WTC11 (cell line): ENCODE results near the gene TRPC1.

Experiments
- FOXK1 ChIP-seq: sonication (generic); formaldehyde crosslinking; IDR thresholded peaks from 2 replicates; pipeline ENCODE4 v1.8.0; 2022; ENCODE audit warnings: mild to moderate bottlenecking, moderate library complexity, missing genetic modification reagents
- SP1 ChIP-seq: sonication (generic); formaldehyde crosslinking; conservative IDR thresholded peaks from 2 replicates; pipeline ENCODE4 v1.8.1; 2022; ENCODE audit warnings: missing genetic modification reagents
- TF ChIP-seq, protein P1 (sequence below): sonication (generic); formaldehyde crosslinking; IDR thresholded peaks from 2 replicates; pipeline ENCODE4 v1.8.1; 2022; ENCODE audit warnings: low read depth, missing genetic modification reagents, borderline replicate concordance
- TF ChIP-seq, protein P2 (sequence below): fragments of 200-600 bp; IDR thresholded peaks from 2 replicates; pipeline ENCODE4 v1.8.0; 2022; ENCODE audit warnings: antibody characterized with exemption
- TF ChIP-seq, protein P3 (sequence below): sonication (generic); formaldehyde crosslinking; IDR thresholded peaks from 2 replicates; pipeline ENCODE4 v1.8.1; 2023; ENCODE audit warnings: mild to moderate bottlenecking, missing genetic modification reagents, moderate library complexity

DNA sequence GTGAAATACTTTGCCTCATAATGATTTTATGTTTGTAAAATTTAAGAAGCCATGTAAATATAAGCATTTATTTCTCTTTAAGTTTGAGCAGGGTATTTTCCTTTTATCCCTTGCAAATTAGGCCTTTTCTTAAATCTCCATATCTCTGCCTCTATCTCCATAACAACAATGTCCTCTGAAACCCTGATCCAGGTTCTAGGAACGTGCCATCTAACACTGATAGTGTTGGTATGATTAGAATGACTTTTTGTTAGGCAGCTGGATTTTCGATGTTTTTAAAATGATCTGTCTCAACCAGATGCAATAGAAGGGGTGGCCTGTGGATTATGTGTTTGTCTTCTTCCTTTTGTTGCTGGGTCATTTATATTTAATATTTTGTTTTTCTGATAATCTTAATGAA is 77.9 kb downstream of the TRPC1 start:
- TF ChIP-seq, protein P1, sequence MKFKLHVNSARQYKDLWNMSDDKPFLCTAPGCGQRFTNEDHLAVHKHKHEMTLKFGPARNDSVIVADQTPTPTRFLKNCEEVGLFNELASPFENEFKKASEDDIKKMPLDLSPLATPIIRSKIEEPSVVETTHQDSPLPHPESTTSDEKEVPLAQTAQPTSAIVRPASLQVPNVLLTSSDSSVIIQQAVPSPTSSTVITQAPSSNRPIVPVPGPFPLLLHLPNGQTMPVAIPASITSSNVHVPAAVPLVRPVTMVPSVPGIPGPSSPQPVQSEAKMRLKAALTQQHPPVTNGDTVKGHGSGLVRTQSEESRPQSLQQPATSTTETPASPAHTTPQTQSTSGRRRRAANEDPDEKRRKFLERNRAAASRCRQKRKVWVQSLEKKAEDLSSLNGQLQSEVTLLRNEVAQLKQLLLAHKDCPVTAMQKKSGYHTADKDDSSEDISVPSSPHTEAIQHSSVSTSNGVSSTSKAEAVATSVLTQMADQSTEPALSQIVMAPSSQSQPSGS (CRISPR knock-in tag) = no peak
- TF ChIP-seq SP1 (CRISPR knock-in tag) (no peak), FOXK1 (no peak)
- TF ChIP-seq, protein P2, sequence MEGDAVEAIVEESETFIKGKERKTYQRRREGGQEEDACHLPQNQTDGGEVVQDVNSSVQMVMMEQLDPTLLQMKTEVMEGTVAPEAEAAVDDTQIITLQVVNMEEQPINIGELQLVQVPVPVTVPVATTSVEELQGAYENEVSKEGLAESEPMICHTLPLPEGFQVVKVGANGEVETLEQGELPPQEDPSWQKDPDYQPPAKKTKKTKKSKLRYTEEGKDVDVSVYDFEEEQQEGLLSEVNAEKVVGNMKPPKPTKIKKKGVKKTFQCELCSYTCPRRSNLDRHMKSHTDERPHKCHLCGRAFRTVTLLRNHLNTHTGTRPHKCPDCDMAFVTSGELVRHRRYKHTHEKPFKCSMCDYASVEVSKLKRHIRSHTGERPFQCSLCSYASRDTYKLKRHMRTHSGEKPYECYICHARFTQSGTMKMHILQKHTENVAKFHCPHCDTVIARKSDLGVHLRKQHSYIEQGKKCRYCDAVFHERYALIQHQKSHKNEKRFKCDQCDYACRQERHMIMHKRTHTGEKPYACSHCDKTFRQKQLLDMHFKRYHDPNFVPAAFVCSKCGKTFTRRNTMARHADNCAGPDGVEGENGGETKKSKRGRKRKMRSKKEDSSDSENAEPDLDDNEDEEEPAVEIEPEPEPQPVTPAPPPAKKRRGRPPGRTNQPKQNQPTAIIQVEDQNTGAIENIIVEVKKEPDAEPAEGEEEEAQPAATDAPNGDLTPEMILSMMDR = no peak
- TF ChIP-seq, protein P3, sequence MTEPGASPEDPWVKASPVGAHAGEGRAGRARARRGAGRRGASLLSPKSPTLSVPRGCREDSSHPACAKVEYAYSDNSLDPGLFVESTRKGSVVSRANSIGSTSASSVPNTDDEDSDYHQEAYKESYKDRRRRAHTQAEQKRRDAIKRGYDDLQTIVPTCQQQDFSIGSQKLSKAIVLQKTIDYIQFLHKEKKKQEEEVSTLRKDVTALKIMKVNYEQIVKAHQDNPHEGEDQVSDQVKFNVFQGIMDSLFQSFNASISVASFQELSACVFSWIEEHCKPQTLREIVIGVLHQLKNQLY (CRISPR knock-in tag) = no peak
